T-helper 17 cell (primary cell): Measurements from ENCODE around the gene MTCH2. TPM values are rescaled to one million over a fixed set of nuclear protein-coding genes. Genes with fewer than 3 reads are reported as not detected.

Experiments
- ATAC-seq: fragments of 150-1000 bp; cut with Tn5 transposase; 2 replicates; pipeline ENCODE4 v1.10.0; 2021; ENCODE audit warnings: mild to moderate bottlenecking, moderate library complexity
- DNase-seq, 3 donors: peaks; one replicate each; pipeline versions ENCODE4 v3.0.0 to v3.0.0-alpha.2; 2020 to 2021
- H3K9me3 ChIP-seq: one replicate; pipeline ENCODE4 v1.7.0; 2013; ENCODE audit warnings: low read length, mild to moderate bottlenecking; ENCODE audit not compliant: control insufficient read depth, poor library complexity, severe bottlenecking
- H3K27ac Mint-ChIP-seq: one replicate; pipeline ENCODE4 v1.8.0; 2022; ENCODE audit warnings: mild to moderate bottlenecking, moderate library complexity, mixed read lengths
- H3K27me3 Mint-ChIP-seq: one replicate; pipeline ENCODE4 v1.8.0; 2022; ENCODE audit warnings: mixed read lengths
- H3K36me3 Mint-ChIP-seq: one replicate; pipeline ENCODE4 v1.8.0; 2022; ENCODE audit warnings: low read depth, mixed read lengths
- H3K4me1 Mint-ChIP-seq: one replicate; pipeline ENCODE4 v1.8.0; 2022; ENCODE audit warnings: mild to moderate bottlenecking, mixed read lengths
- H3K4me3 Mint-ChIP-seq: one replicate; pipeline ENCODE4 v1.8.0; 2022; ENCODE audit warnings: mild to moderate bottlenecking, moderate library complexity, mixed read lengths
- total RNA-seq, 4 donors: library from RNA in 2 of 4; stranded (reverse) in 2 of 4; gene quantifications; one replicate each; pipeline ENCODE4 v1.2.3 and lab custom pipeline; 2022 to 2026

MTCH2 gene
- total RNA-seq, 2 donors from 2014 or later, result 19.9 to 22.5 TPM

- ATAC-seq, result no peak
- peaks cover 3% of the 10 kb centered on the region for H3K36me3 Mint-ChIP-seq
- H3K27ac Mint-ChIP-seq, result no peak overlapping the region
Measured at GRCh38 chr11:47617417-47617809, 24.9 kb downstream of the MTCH2 start.

GRCh38 chr11:47616726-47617416 lies 25.5 kb downstream of the MTCH2 start:
- no peaks in the 10 kb centered on the region for H3K27me3 Mint-ChIP-seq
- H3K27ac Mint-ChIP-seq, result no peak overlapping the region
- no peaks in the 10 kb centered on the region for H3K9me3 ChIP-seq
- peaks cover 3% of the 10 kb centered on the region for H3K36me3 Mint-ChIP-seq
- DNase-seq, result no peak
- no peak overlapping the region for H3K4me3 Mint-ChIP-seq
- no peak for ATAC-seq
- H3K4me1 Mint-ChIP-seq, result no peaks in the 10 kb centered on the region

More at GRCh38 chr11:47617417-47617809, 24.9 kb downstream of the MTCH2 start:
- Mint-ChIP-seq H3K27me3 (no peaks in the 10 kb centered on the region), H3K4me3 (no peak overlapping the region), H3K4me1 (no peaks in the 10 kb centered on the region)
- no peaks in the 10 kb centered on the region for H3K9me3 ChIP-seq
- DNase-seq, result no peak

GRCh38 chr11:47615249-47615648 lies 27.1 kb downstream of the MTCH2 start:
- Mint-ChIP-seq H3K4me1 (no peaks in the 10 kb centered on the region), H3K27me3 (no peaks in the 10 kb centered on the region), H3K36me3 (peaks cover 3% of the 10 kb centered on the region), H3K4me3 (no peak overlapping the region), H3K27ac (no peak overlapping the region)
- H3K9me3 ChIP-seq, result no peaks in the 10 kb centered on the region
- ATAC-seq (no peak), DNase-seq (no peak)

- H3K27ac Mint-ChIP-seq, result no peak overlapping the region
- no peaks in the 10 kb centered on the region for H3K27me3 Mint-ChIP-seq
- no peaks in the 10 kb centered on the region for H3K9me3 ChIP-seq
- ATAC-seq (no peak), DNase-seq (no peak)
- peaks cover 5% of the 10 kb centered on the region for H3K36me3 Mint-ChIP-seq
- no peak overlapping the region for H3K4me3 Mint-ChIP-seq
- no peaks in the 10 kb centered on the region for H3K4me1 Mint-ChIP-seq
Measured at GRCh38 chr11:47611348-47611794, 31.0 kb downstream of the MTCH2 start.

- H3K9me3 ChIP-seq, result no peaks in the 10 kb centered on the region
- H3K27me3 Mint-ChIP-seq, result no peaks in the 10 kb centered on the region
- H3K4me3 Mint-ChIP-seq, result no peak overlapping the region
- no peak overlapping the region for H3K27ac Mint-ChIP-seq
- ATAC-seq, result no peak
- peaks cover 5% of the 10 kb centered on the region for H3K36me3 Mint-ChIP-seq
- H3K4me1 Mint-ChIP-seq, result no peaks in the 10 kb centered on the region
- no peak for DNase-seq
Measured at GRCh38 chr11:47609675-47610074, 32.7 kb downstream of the MTCH2 start.

GRCh38 chr11:47607380-47607779 lies 35.0 kb downstream of the MTCH2 start:
- ATAC-seq (no peak), DNase-seq (no peak)
- Mint-ChIP-seq H3K27ac (no peak overlapping the region), H3K4me1 (no peaks in the 10 kb centered on the region), H3K27me3 (no peaks in the 10 kb centered on the region), H3K36me3 (peaks cover 5% of the 10 kb centered on the region), H3K4me3 (no peak overlapping the region)
- no peaks in the 10 kb centered on the region for H3K9me3 ChIP-seq

GRCh38 chr11:47606731-47607130 lies 35.6 kb downstream of the MTCH2 start:
- no peak for ATAC-seq
- no peaks in the 10 kb centered on the region for H3K9me3 ChIP-seq
- peak overlapping the region; percentile 43 for H3K27ac Mint-ChIP-seq
- DNase-seq, result no peak
- H3K4me3 Mint-ChIP-seq, result no peak overlapping the region
- no peaks in the 10 kb centered on the region for H3K27me3 Mint-ChIP-seq
- peaks cover 5% of the 10 kb centered on the region for H3K36me3 Mint-ChIP-seq
- H3K4me1 Mint-ChIP-seq, result no peaks in the 10 kb centered on the region

GRCh38 chr11:47605921-47606320 lies 36.4 kb downstream of the MTCH2 start:
- Mint-ChIP-seq H3K27me3 (no peaks in the 10 kb centered on the region), H3K36me3 (peaks cover 5% of the 10 kb centered on the region), H3K4me3 (no peak overlapping the region), H3K27ac (no peak overlapping the region), H3K4me1 (no peaks in the 10 kb centered on the region)
- DNase-seq (no peak), ATAC-seq (no peak)
- no peaks in the 10 kb centered on the region for H3K9me3 ChIP-seq

GRCh38 chr11:47603295-47603694 lies 39.1 kb downstream of the MTCH2 start:
- no peak for DNase-seq
- H3K27ac Mint-ChIP-seq, result no peak overlapping the region
- no peak for ATAC-seq
- peaks cover 3% of the 10 kb centered on the region for H3K4me1 Mint-ChIP-seq
- no peaks in the 10 kb centered on the region for H3K9me3 ChIP-seq
- H3K27me3 Mint-ChIP-seq, result no peaks in the 10 kb centered on the region
- H3K36me3 Mint-ChIP-seq, result peaks cover 9% of the 10 kb centered on the region
- no peak overlapping the region for H3K4me3 Mint-ChIP-seq

GRCh38 chr11:47599902-47600301 lies 42.5 kb downstream of the MTCH2 start:
- Mint-ChIP-seq H3K36me3 (peaks cover 4% of the 10 kb centered on the region), H3K27ac (no peak overlapping the region), H3K4me3 (no peak overlapping the region), H3K27me3 (peaks cover 12% of the 10 kb centered on the region), H3K4me1 (peaks cover 3% of the 10 kb centered on the region)
- no peak for DNase-seq
- H3K9me3 ChIP-seq, result no peaks in the 10 kb centered on the region
- no peak for ATAC-seq

- no peak overlapping the region for H3K4me3 Mint-ChIP-seq
- H3K27me3 Mint-ChIP-seq, result peaks cover 37% of the 10 kb centered on the region
- no peak for DNase-seq
- H3K36me3 Mint-ChIP-seq, result peaks cover 9% of the 10 kb centered on the region
- H3K27ac Mint-ChIP-seq, result no peak overlapping the region
- H3K9me3 ChIP-seq, result no peaks in the 10 kb centered on the region
- peaks cover 8% of the 10 kb centered on the region for H3K4me1 Mint-ChIP-seq
- no peak for ATAC-seq
Measured at GRCh38 chr11:47595967-47596366, 46.4 kb downstream of the MTCH2 start.

- ATAC-seq (no peak), DNase-seq (no peak)
- no peaks in the 10 kb centered on the region for H3K9me3 ChIP-seq
- peaks cover 9% of the 10 kb centered on the region for H3K36me3 Mint-ChIP-seq
- peaks cover 8% of the 10 kb centered on the region for H3K4me1 Mint-ChIP-seq
- no peak overlapping the region for H3K4me3 Mint-ChIP-seq
- peaks cover 37% of the 10 kb centered on the region for H3K27me3 Mint-ChIP-seq
- H3K27ac Mint-ChIP-seq, result no peak overlapping the region
Measured at GRCh38 chr11:47595029-47595428, 47.3 kb downstream of the MTCH2 start.

- no peak for ATAC-seq
- Mint-ChIP-seq H3K27me3 (peaks cover 37% of the 10 kb centered on the region), H3K4me3 (peak within 1 kb of the TSS; percentile 41), H3K36me3 (peaks cover 7% of the 10 kb centered on the region), H3K27ac (no peak within 1 kb of the TSS), H3K4me1 (peaks cover 7% of the 10 kb centered on the region)
- no peaks in the 10 kb centered on the region for H3K9me3 ChIP-seq
- no peak for DNase-seq
Measured at GRCh38 chr11:47593934-47594855, 48.2 kb downstream of the MTCH2 start, which contains the start of gene C1QTNF4. Gene C1QTNF4 (minus strand): TSS chr11:47594411. CDS start chr11:47590810, 3,601 bp downstream.
